WTC11 (cell line): ENCODE measurements around the gene EIF4G3. TPM values are rescaled to one million over a fixed set of nuclear protein-coding genes. Genes with fewer than 3 reads are reported as not detected.

Experiments
- ATAC-seq: fragments of 200-7000 bp; cut with Tn5 transposase; 2 replicates; pipeline ENCODE4 v1.10.0; 2021; ENCODE audit warnings: mild to moderate bottlenecking, moderate library complexity
- CTCF ChIA-PET: fragments of 300-600 bp; sonication (Branson Sonifier 250); formaldehyde crosslinking; loops from one replicate; lab custom pipeline; 2021; ENCODE audit warnings: antibody characterized with exemption; lab: Charles Lee
- POLR2A ChIA-PET: fragments of 350-600 bp; sonication (Branson Sonifier 250); formaldehyde crosslinking; loops from one replicate; lab custom pipeline; 2021; ENCODE audit warnings: antibody characterized with exemption; lab: Charles Lee
- DNase-seq: peaks from one replicate; pipeline ENCODE4 v3.0.0; 2021; ENCODE audit warnings: low spot score
- H3K27ac Mint-ChIP-seq: 2 replicates; pipeline ENCODE4 v1.8.0; 2021; ENCODE audit warnings: mixed read lengths
- H3K27me3 Mint-ChIP-seq: 2 replicates; pipeline ENCODE4 v1.8.0; 2021; ENCODE audit warnings: low read depth, mild to moderate bottlenecking, moderate library complexity, mixed read lengths
- H3K36me3 Mint-ChIP-seq: 2 replicates; pipeline ENCODE4 v1.8.0; 2021; ENCODE audit warnings: mixed read lengths
- H3K4me1 Mint-ChIP-seq: 2 replicates; pipeline ENCODE4 v1.8.0; 2022; ENCODE audit warnings: mixed read lengths
- H3K4me3 Mint-ChIP-seq: 2 replicates; pipeline ENCODE4 v1.8.0; 2021; ENCODE audit warnings: mild to moderate bottlenecking, moderate library complexity, mixed read lengths
- H3K9me3 Mint-ChIP-seq: 2 replicates; pipeline ENCODE4 v1.8.0; 2021; ENCODE audit warnings: mixed read lengths
- ARID4B ChIP-seq: sonication (generic); formaldehyde crosslinking; IDR thresholded peaks from 2 replicates; pipeline ENCODE4 v1.8.0; 2023; ENCODE audit warnings: missing genetic modification reagents, mild to moderate bottlenecking, borderline replicate concordance
- E2F4 ChIP-seq: sonication (generic); formaldehyde crosslinking; IDR thresholded peaks from 2 replicates; pipeline ENCODE4 v1.8.1; 2022; ENCODE audit warnings: low read depth, mild to moderate bottlenecking, moderate library complexity, missing genetic modification reagents, borderline replicate concordance
- ERG ChIP-seq: fragments of 250-450 bp; sonication (Bioruptor Pico); IDR thresholded peaks from 2 replicates; pipeline ENCODE4 v1.8.0; 2021; ENCODE audit warnings: mild to moderate bottlenecking
- ETV6 ChIP-seq: sonication (generic); formaldehyde crosslinking; IDR thresholded peaks from 2 replicates; pipeline ENCODE4 v1.8.1; 2022; ENCODE audit warnings: mild to moderate bottlenecking, missing genetic modification reagents
- FOXP1 ChIP-seq: sonication (generic); formaldehyde crosslinking; IDR thresholded peaks from 2 replicates; pipeline ENCODE4 v1.8.0; 2022; ENCODE audit warnings: missing genetic modification reagents, mild to moderate bottlenecking, moderate library complexity, borderline replicate concordance
- NR2C2 ChIP-seq: sonication (generic); formaldehyde crosslinking; IDR thresholded peaks from 2 replicates; pipeline ENCODE4 v1.8.0; 2022; ENCODE audit warnings: mild to moderate bottlenecking, missing genetic modification reagents
- OVOL2 ChIP-seq: fragments of 250-450 bp; sonication (Bioruptor Pico); IDR thresholded peaks from 2 replicates; pipeline ENCODE4 v1.9.0; 2021; ENCODE audit warnings: mild to moderate bottlenecking, borderline replicate concordance
- PRRX2 ChIP-seq: fragments of 250-450 bp; sonication (Bioruptor Pico); IDR thresholded peaks from 2 replicates; pipeline ENCODE4 v1.8.0; 2021; ENCODE audit warnings: mild to moderate bottlenecking
- RELA ChIP-seq: sonication (generic); formaldehyde crosslinking; IDR thresholded peaks from 2 replicates; pipeline ENCODE4 v1.8.1; 2022; ENCODE audit warnings: missing genetic modification reagents, mild to moderate bottlenecking, borderline replicate concordance
- TEAD1 ChIP-seq: sonication (generic); formaldehyde crosslinking; IDR thresholded peaks from 2 replicates; pipeline ENCODE4 v1.8.0; 2022; ENCODE audit warnings: mild to moderate bottlenecking, missing genetic modification reagents
- TEAD4 ChIP-seq: sonication (generic); formaldehyde crosslinking; IDR thresholded peaks from 2 replicates; pipeline ENCODE4 v1.8.0; 2022; ENCODE audit warnings: mild to moderate bottlenecking, missing genetic modification reagents
- ZNF138 ChIP-seq: sonication (generic); formaldehyde crosslinking; conservative IDR thresholded peaks from 2 replicates; pipeline ENCODE4 v1.8.1; 2022; ENCODE audit warnings: mild to moderate bottlenecking, moderate library complexity, missing genetic modification reagents
- ZNF281 ChIP-seq: sonication (generic); formaldehyde crosslinking; IDR thresholded peaks from 2 replicates; pipeline ENCODE4 v1.8.0; 2023; ENCODE audit warnings: mild to moderate bottlenecking, missing genetic modification reagents
- ZNF671 ChIP-seq: fragments of 250-450 bp; sonication (Bioruptor Pico); IDR thresholded peaks from 2 replicates; pipeline ENCODE4 v1.8.0; 2021; ENCODE audit warnings: mild to moderate bottlenecking
- total RNA-seq: library from RNA; stranded (reverse); gene quantifications from 3 replicates; pipeline ENCODE4 v1.2.3, GENCODE V29; 2021
- TF ChIP-seq, protein P1 (sequence below): fragments of 200-600 bp; IDR thresholded peaks from 2 replicates; pipeline ENCODE4 v1.8.0; 2022; ENCODE audit warnings: antibody characterized with exemption
- TF ChIP-seq, protein P2 (sequence below): sonication (generic); formaldehyde crosslinking; IDR thresholded peaks from 2 replicates; pipeline ENCODE4 v1.8.1; 2023; ENCODE audit warnings: mild to moderate bottlenecking, missing genetic modification reagents, moderate library complexity
- TF ChIP-seq, protein P3 (sequence below): sonication (generic); formaldehyde crosslinking; IDR thresholded peaks from 2 replicates; pipeline ENCODE4 v1.8.0; 2022; ENCODE audit warnings: mild to moderate bottlenecking, missing genetic modification reagents

Gene EIF4G3
- total RNA-seq, 1 experiment from 2014 or later: 77.7 TPM

DNA sequence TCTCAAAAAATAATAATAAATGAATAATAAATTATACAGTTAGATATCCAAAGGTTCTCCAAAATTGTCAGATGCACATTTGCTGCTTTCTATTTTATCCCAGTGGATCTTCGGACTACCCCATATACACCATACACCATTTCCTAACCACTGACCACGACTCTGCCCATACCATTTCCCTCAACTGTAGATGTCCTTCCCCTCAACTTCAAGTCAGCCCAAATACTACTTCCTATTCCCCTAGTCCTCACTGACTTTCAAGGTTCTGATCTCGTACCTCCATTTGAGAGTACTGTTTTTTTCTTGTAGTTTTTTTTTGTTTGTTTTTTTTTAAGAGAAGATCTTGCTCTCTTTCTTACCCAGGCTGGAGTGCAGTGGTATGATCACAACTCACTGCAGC lies 19.6 kb downstream of the EIF4G3 start (continued):
- no peak for TF ChIP-seq TEAD1 (CRISPR knock-in tag)
- no peak for TF ChIP-seq ZNF281

DNA sequence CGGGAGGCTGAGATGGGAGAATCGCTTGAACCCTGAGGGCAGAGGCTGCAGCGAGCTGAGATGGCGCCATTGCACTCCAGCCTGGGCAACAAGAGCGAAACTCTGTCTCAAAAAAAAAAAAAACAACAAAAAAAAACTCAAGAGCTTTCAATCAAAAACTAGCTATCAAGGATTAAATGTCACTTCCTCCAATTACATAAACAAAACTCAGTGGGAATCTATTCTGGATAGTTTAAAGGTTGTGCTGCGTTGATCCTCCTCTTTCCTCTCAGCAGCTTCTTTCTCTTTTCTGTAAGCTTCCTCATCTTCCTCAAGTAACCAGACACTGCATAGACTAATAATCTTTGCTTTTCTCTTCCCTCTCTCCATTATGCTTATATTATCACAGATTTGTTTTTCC lies 20.7 kb downstream of the EIF4G3 start:
- DNase-seq (no peak), ATAC-seq (no peak)
- TF ChIP-seq E2F4 (CRISPR knock-in tag) (no peak), ERG (no peak), ARID4B (CRISPR knock-in tag) (no peak), PRRX2 (CRISPR knock-in tag) (no peak), TEAD4 (CRISPR knock-in tag) (no peak), ZNF671 (CRISPR knock-in tag) (no peak), OVOL2 (CRISPR knock-in tag) (no peak), NR2C2 (no peak), ZNF138 (no peak), ETV6 (CRISPR knock-in tag) (no peak), RELA (CRISPR knock-in tag) (no peak), FOXP1 (CRISPR knock-in tag) (no peak)
- TF ChIP-seq, protein P1, sequence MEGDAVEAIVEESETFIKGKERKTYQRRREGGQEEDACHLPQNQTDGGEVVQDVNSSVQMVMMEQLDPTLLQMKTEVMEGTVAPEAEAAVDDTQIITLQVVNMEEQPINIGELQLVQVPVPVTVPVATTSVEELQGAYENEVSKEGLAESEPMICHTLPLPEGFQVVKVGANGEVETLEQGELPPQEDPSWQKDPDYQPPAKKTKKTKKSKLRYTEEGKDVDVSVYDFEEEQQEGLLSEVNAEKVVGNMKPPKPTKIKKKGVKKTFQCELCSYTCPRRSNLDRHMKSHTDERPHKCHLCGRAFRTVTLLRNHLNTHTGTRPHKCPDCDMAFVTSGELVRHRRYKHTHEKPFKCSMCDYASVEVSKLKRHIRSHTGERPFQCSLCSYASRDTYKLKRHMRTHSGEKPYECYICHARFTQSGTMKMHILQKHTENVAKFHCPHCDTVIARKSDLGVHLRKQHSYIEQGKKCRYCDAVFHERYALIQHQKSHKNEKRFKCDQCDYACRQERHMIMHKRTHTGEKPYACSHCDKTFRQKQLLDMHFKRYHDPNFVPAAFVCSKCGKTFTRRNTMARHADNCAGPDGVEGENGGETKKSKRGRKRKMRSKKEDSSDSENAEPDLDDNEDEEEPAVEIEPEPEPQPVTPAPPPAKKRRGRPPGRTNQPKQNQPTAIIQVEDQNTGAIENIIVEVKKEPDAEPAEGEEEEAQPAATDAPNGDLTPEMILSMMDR: no peak
- TF ChIP-seq, protein P2, sequence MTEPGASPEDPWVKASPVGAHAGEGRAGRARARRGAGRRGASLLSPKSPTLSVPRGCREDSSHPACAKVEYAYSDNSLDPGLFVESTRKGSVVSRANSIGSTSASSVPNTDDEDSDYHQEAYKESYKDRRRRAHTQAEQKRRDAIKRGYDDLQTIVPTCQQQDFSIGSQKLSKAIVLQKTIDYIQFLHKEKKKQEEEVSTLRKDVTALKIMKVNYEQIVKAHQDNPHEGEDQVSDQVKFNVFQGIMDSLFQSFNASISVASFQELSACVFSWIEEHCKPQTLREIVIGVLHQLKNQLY (CRISPR knock-in tag): no peak
- TF ChIP-seq, protein P3, sequence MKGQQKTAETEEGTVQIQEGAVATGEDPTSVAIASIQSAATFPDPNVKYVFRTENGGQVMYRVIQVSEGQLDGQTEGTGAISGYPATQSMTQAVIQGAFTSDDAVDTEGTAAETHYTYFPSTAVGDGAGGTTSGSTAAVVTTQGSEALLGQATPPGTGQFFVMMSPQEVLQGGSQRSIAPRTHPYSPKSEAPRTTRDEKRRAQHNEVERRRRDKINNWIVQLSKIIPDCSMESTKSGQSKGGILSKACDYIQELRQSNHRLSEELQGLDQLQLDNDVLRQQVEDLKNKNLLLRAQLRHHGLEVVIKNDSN (CRISPR knock-in tag): no peak
- POLR2A ChIA-PET: no interaction called here
- Mint-ChIP-seq H3K27ac (0 out of 2 replicates have a peak overlapping the region, but pooled peaks have one; percentile 1), H3K27me3 (no peaks in the 10 kb centered on the region), H3K4me1 (peaks cover 8% of the 10 kb centered on the region), H3K36me3 (peaks cover 12% of the 10 kb centered on the region), H3K9me3 (no peaks in the 10 kb centered on the region), H3K4me3 (no peak overlapping the region)
- CTCF ChIA-PET: no interaction called here
